ENCODE results near the gene PVALEF. TPM values are rescaled to one million over a fixed set of nuclear protein-coding genes. Genes with fewer than 3 reads are reported as not detected.

Gene PVALEF
- polyA plus RNA-seq, result not detected

DNA sequence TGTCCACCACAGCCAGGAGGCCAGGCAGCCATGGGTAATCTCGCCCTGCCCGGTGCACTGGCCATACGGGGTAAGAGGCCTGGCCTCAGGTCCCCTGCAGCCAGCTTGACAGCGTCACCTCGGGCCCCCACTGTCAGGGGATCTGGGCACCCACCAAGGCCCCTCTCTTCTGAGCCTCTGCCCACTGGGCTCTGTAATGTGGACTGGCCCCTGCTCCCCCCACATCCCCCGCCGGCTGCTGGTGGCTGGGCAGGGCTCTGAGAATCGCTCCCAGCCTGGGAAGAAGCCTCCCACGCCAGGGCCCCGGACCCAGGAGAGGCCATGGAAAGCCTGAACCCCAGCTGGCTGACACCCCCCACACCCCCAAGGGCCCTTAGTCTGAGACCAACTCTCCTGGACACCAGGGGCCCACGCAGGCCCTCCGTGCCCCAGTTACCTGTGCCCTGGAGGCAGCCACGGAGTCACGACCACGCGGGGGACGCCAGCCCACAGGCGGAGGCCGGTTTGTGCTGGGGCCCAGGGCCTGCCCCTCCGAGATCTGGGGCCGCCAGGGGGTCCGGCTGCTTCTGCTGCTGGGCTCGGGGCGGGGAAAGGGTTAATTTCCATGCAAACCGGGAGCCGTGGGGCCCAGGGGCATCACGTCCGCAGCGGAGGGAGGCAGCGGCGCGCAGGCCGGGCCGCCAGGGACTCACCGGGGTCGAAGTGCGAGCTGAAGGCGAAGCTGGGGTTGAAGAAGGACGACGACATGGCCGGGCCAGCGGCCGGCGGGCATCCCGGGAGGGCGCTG lies at the start of gene PVALEF:
Gene PVALEF, plus strand, starts transcription at position 262 of the 787 bp plus-strand sequence. CDS start 15,720 bp downstream, outside the sequence.
- 14 to 29% (median 27%) methylated on average over 36 to 46 of the region's 46 CpGs for WGBS, 3 donors
- no peak within 1 kb of the TSS for H3K27ac ChIP-seq (ENCODE audit: low read depth, low read length)

DNA sequence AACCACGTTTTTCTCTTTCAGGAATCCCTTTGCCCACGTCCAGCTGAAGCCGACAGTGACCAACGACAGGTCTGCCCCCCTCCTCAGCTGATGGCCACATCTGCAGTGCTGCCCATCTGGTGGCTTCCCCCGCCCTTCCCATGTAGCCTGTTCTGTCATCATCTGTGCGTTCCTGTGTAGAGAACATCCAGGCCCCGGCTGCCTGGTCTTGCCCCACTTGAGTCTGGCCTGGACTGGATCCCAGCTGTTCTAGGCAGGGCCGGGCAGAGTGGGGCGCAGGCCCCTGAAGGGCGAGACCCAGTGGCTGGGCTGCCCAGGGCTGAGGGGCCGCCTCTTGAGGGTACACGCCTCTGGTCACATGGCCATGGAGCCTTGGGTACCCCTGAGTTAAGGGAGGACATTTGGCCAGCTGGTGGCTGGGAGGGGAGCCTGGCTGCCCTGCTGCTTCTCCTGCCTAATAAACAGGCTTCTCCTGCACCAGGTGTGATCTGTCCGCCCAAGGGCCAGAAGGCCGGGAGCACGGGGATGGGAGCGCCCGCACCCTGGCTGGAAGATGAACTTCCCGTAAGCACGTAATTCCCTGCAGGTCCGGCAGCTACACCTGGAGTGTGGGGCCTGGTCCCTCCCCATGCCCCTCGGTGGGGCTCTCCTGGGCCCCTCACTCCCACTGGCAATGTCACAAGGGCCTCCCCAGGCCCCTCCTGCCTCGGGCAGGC lies 49.4 kb upstream of the PVALEF start:
- 84 to 90% (median 89%) methylated on average over 21 to 22 of the region's 22 CpGs for WGBS, 3 donors
- no peak overlapping the region for H3K27ac ChIP-seq (ENCODE audit: low read depth, low read length)

DNA sequence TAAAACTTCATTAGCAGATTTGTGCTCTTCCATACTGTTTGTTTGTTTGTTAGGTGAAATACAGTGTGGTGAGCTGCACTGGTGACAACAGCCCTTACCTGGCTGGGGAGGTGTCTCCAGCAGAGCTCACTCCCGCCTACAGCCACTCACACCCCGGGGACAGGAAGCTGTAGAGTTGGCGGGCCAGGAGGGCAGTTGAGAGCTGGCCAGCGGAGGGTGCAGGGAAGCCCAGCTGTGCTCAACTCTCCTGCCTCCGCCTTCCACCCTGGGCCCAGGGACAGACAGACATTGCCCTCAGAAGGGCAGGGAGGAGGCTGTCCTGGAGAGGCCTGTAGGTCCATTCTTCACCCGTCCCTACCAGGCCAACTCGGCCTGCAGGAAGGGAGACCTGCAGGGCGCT lies 48.6 kb upstream of the PVALEF start:
- 78 to 89% (median 88%) methylated on average over 8 of the region's 8 CpGs for WGBS, 3 donors

DNA sequence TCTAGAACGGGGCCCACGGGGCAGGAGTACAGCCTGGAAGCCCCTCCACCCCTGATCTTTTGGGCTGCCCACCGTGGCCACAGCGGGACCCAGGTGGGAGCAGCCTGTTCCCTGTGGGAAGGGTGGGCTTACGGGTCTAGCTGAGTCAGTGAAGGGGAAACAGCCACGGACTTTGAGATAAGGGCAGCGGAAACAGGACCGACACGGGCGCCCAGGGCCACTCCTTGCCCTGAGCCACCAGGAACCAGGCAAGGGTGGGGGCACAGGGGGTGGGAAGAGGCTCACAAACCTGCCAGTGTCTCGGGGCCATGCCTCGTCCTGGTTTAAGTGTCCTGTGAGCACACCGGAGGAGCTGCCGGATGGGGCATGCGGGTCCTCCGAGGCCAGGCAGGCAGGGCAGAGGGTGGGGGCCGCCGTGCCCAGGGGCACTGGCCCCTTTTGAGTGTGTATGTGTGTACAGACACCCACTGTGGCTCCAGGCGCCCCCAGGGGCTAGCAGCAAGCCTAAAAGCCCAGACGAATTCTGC lies 47.6 kb upstream of the PVALEF start:
- no peak overlapping the region for H3K27ac ChIP-seq (ENCODE audit: low read depth, low read length)
- WGBS, 3 donors, result 82 to 89% (median 84%) methylated on average over 14 to 20 of the region's 20 CpGs

More for the DNA sequence above, 48.6 kb upstream of the PVALEF start:
- H3K27ac ChIP-seq (ENCODE audit: low read depth, low read length), result no peak overlapping the region

DNA sequence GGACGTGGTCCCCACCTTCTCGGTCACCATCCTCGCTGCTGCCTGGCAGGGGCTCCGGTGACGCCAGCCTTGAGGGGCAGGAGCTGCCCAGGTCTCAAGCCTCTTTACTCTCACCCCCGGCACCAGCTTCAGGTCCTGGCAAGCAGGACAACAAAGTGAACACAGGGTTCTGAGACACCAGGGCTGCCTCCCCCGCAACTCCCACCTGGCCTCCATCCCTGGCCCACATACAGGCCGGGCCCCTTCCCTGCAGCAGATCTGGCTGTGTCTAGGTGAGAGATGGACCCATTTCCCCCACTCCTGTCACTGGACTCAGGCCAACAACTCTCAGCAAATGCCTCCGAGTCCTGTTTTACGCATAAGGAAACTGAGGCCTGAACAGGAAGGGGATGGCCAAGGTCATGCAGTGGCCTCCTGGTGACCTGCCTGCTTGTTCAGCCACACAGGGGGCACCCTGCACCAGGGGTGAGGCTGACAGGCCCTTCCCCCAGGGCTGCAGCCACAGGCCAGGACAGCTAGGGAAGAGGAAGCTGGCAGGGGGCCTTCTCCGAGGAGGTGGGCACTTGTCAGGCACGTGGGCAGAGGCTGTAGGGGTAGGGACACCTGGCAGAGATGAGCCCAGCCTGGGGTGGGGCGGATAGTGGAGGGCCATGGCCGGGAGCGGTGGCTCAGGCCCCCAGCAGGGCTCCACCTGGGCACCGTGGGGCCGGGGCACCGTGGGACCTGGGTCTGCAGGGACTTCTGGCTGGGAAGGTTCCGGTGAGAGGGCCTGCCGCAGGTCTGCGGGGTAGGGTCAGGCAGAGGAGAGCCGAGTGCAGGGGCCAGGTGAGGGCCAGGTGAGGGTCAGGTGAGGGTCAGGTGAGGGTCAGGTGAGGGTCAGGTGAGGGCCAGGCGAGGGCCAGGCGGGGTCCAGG lies 46.7 kb upstream of the PVALEF start:
- no peak overlapping the region for H3K27ac ChIP-seq (ENCODE audit: low read depth, low read length)
- 62 to 77% (median 68%) methylated on average over 20 to 24 of the region's 24 CpGs for WGBS, 3 donors

DNA sequence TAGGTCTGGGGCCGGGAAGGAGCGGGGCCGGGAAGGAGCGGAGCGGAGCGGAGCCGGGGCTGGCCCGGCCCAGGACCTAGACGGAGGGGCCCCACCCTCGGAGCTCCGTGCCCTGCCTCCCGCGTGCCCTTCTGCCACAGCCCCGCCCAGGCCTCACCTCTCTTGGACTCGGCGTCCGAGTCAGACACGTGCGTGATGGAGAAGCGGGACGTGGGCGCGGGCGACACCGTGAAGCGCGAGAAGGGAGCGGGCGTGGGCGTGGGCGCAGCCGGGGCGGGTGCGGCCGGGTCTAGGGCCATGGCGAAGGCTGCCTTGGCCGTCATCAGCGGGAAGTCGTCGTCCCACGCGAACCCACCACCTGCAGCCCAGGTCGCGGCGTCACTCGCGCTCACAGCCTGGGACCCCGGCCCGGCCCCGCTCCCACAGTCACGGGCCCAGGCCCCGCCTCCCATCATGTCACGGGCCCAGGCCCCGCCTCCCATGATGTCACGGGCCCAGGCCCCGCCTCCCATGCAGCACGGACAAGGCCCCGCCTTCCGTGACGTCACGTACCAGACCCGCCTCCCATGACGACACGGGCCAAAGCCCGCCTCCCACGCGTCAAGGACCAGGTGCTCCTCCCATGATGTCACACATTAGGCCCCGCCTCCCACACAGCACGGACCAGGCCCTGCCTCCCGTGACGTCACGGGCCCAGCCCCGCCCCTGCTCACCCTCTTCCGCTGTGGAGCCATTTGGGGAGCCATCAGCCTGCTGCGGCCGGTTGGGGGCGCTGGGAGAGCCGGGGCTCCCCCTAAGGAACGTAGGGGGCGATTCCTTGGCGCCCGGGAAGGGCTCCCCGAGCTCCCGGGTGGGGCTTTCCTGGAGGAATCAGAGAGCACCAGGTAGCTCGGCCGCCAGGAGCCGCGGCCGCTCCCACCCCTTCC lies 45.8 kb upstream of the PVALEF start:
- WGBS, 3 donors, result 33 to 46% (median 33%) methylated on average over 74 to 88 of the region's 89 CpGs
- H3K27ac ChIP-seq (ENCODE audit: low read depth, low read length), result no peak overlapping the region

DNA sequence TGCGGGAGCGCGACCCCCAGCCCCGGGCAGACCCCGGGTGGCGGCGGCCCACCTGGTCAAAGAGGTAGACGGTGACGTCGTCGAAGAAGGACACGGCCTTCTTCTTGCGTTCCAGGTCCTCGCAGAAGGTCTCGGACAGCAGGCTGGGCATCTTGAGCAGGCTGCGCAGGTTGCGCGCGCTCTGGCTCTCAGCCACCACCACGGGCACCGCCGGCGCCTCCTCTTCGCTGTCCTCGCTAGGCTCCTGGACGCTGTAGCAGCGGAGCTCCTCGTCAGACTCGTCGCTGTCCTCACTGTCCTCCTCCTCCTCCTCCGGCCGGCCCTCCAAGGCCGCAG lies 45.2 kb upstream of the PVALEF start:
- no peak overlapping the region for H3K27ac ChIP-seq (ENCODE audit: low read depth, low read length)
- 84 to 85% (median 85%) methylated on average over 29 to 33 of the region's 33 CpGs for WGBS, 3 donors

DNA sequence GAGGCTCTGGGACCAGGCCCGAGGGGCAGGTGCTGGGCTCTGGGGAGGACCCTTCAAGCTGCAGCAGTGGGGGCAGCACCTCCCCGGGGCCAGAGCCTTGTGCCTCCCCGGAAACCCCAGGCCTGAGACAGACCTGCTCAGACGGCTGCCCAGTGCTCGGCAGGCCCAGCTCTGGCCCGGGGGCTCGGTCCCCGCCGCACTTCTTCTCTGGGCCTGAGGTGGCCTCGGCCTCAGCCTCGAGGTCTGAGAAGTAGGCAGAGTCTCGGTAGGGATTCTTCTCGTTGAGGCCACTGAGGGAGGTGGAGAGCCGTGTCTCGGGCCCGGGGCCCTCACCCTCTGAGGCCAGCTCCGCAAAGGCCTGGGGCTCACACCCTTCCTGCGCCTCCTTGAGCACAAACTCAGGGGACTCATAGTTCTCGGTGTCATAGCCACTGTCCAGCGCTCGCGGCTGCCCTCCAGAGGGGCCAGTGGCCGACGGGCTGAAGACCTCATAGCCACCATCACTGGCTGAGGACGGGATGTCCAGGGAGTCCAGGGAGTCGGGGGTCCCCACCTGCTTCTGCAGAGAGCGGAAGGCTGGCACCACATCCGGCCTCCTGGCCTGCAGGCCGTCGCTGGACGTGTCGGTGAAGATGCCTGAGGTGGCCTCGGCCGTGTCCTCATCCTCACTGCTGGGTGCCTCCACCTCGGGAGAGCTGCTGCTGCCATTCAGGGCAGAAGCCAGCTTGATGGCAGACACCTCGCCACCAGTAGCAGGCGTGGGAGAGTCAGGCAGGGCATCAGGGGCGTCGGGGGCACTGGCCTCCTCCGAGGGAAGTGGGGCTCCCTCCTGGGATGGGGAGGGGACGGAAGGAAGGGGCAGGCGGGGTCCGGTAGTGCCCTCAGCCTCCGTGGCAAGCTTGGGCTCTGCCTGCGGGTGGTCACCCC lies 44.3 kb upstream of the PVALEF start:
- H3K27ac ChIP-seq (ENCODE audit: low read depth, low read length), result no peak overlapping the region

DNA sequence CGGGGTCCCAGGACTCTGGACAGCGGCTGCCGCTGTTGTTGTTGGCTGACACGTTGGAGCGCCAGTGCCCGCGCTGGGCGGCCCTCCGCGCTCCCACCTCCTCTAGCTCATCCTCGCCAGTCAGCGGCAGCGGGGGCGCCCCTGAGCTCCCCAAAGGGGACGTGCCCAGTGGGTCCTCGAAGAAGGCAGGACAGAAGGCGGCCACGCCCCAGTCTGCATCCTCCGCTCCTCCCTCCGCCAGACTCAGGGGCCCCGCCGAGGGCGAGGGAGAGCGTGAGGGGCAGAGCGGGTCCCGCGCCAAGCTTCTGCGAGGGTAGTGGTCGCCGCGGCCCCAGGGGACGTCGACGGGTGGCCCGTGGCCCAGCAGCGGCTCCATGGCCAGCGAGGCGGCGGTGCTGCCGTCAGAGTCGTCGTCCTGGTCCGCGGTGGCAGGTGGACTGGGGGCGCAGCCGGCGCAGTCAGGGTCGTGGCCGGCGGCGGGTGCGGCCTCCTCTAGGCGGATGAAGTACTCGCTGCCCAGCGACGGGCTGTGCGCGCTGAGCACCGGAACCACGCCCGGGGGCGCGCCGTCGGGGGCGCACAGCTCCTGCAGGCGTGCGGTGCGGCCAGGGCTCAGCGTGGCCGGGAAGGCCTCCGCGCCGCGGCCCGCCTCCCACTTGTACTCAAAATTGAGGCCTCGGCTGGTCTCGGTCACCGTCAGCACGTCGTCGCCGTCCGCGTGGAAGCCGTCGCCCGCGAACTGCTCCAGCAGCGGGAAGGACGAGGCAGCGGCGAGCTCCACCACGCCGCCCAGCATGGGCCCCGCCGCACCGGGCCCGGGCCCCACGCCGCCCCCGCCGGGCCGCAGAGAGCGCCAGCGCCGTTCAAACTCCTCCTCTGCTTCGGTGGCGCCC lies 43.2 kb upstream of the PVALEF start:
- no peak overlapping the region for H3K27ac ChIP-seq (ENCODE audit: low read depth, low read length)
- 59 to 73% (median 61%) methylated on average over 90 to 109 of the region's 109 CpGs for WGBS, 3 donors

More for the DNA sequence above, 44.3 kb upstream of the PVALEF start:
- 75 to 87% (median 80%) methylated on average over 41 to 45 of the region's 45 CpGs for WGBS, 3 donors

DNA sequence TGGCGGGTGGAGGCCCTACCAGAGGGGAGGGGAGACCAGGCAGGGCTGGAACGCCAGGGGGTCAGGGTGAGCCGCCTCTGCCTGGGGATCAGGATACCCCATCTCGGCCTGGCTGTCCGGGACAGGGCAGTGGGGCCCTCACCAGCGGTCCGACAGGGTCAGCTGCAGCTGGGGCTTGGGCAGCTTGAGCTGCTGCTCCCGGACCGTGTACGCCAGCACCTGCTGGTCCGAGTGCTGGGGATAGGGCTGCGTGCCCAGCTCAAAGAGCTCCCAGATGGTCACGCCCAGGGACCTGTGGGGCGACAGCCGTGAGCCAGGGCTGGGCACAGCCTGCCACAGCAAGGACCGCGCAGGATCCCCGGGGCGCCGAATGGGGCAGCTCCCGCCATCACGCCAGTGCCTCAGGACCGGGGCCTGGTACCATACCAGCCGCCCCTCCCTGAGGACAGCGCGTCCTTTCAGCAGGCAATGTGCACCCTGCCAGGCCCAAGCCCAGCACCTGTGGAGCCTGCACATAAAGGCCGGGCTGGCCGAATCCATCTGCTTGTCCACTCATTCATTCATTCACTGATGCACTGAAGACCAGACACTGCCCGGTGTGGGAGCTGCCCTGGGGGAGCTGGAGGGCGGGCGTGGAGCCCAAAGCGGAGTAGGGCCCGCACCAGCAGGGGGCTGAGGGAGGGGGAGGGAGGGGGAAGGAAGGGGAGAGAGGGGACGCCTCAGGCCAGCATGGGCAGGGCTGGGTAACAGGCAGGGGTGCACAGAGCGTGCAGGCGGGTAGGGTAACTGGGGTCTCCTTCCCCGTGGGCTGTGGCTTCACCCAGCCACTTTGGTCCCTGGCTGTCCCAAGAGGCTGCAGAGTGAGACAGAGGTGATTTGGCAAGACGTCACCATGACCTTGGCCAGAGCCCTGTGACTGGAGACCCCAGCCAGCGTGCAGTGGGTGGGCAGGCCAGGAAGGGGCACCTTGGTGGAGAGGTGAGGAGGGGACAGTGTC lies 42.0 kb upstream of the PVALEF start:
- H3K27ac ChIP-seq (ENCODE audit: low read depth, low read length), result no peak overlapping the region
- WGBS, 3 donors, result 83 to 91% (median 89%) methylated on average over 37 to 39 of the region's 39 CpGs

DNA sequence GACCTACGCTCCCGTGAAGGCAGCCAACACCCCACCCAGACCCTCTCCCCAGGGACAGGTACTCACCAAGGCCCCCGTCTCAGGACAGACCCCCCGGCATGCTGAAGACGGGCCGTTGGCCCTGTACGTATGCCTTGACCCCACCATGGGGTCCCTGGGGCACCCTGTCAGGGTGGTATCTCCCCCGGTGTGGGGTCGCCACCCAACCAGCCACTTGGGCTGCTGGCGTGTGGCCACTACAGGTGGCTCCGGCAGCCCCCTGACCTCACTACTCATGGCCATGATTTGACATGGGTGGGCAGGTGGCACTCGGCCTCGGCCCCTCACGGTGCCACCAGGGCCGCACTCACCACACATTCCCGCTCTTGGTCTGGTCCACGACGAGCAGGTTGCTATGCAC lies 40.9 kb upstream of the PVALEF start:
- no peak overlapping the region for H3K27ac ChIP-seq (ENCODE audit: low read depth, low read length)
- 89 to 99% (median 94%) methylated on average over 15 to 18 of the region's 18 CpGs for WGBS, 3 donors

DNA sequence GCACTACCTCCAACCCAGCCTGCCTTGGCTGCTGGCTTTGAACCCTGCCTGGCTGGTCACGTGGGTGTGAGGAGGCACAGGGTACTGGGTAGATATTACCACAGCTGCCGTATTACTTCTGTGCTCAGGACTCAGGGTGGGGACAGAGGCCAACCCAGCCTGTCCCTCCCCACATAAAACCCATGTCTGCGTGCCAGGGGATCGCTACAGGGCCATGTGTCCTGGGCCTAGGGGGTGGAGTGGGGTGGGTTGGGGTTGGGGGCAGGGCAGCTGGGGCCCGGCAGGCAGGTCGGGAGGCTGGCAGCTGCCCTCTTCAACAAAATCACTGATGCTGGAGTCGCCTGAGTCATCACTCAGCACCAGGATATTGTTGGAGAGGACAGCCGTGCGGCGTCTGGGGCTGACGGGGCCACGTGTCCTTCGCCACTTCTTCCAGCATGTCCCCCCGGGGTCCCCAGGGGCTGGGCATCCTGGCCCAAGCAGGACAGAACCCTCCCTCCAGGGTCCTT lies 39.7 kb upstream of the PVALEF start:
- H3K27ac ChIP-seq (ENCODE audit: low read depth, low read length), result no peak overlapping the region
- WGBS, 3 donors, result 70 to 84% (median 77%) methylated on average over 14 of the region's 14 CpGs

DNA sequence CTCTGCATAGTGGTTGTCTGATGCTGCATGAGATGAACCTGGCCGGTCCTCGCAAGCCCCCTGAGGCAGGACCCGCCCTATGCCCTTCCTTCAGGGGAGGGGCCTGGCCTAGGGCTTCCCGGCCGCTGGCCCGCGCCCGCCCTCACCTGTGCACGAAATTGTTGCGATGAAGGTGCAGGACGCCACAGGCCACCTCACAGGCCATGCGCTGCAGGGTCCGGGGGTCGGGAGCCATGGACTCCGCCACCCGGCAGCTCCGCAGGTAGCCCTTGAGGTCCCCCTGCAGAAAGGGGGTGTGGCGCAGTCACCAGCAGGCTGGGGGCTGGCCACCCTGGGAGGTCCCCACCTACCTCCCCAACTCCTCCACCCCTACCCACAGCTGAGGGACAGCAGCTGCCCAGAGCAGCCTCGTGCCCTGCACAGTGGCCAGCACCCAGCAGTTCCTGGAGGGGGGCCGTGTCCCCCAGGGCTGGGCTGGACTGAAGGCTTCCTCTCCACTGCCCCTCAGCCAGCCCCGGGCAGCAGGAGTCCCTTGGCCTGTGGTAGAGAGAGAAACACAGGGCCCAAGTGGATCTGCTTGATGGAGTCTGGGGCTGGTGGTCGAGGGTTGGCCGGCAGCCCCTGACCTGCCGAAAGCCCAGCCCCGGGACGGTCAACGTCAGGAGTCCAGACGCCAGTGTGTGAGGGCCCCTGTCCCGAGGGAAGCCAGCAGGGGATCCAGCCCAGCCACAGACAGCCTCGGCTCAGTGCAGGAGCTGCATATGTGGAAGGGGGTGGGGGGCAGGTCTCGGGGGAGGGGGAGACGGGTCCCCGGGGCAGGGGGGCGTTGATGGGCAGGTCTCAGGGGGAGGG lies 38.8 kb upstream of the PVALEF start:
- 67 to 84% (median 68%) methylated on average over 28 to 33 of the region's 34 CpGs for WGBS, 3 donors

DNA sequence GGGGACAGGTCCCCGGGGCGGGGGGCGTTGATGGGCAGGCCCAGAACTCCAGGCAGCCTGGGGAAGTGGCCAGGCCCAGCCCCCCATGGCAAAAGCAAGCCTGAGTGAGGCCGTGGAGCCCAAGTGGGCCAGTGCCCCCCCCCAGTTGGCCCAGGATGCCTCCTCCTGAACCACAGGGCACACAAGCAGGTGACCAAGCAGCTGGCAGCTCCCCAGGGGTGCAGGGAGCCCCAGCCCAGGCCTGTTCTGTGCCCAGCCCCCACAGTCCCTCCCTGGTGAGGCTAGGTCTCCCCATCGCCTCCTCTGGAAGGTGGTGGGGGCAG lies 38.2 kb upstream of the PVALEF start:
- 56 to 83% (median 61%) methylated on average over 4 to 5 of the region's 5 CpGs for whole genome bisulfite sequencing, 3 donors
- no peak overlapping the region for H3K27ac ChIP-seq (ENCODE audit: low read depth, low read length)

More for the DNA sequence above, 38.8 kb upstream of the PVALEF start:
- no peak overlapping the region for H3K27ac ChIP-seq (ENCODE audit: low read depth, low read length)
